HepG2 (cell line): Measurements from ENCODE around the gene EPB41. TPM values are rescaled to one million over a fixed set of nuclear protein-coding genes. Genes with fewer than 3 reads are reported as not detected.

Experiments
- ATAC-seq: fragments of 200-7000 bp; cut with Tn5 transposase; 3 replicates; pipeline ENCODE4 v1.9.1; 2020; ENCODE audit warnings: mild to moderate bottlenecking, moderate library complexity
- BruUV-seq: library from RNA; stranded (reverse); fragments of 400-500 nt; replicated peaks from 2 replicates; lab custom pipeline; 2021; lab: Mats Ljungman, UMichigan
- CTCF ChIA-PET: fragments of 300-600 bp; formaldehyde crosslinking; extraction: SDS; loops from one replicate; lab custom pipeline; 2021; ENCODE audit warnings: low total read pairs, inconsistent platforms, low intra/inter-chr PET ratio; lab: Yijun Ruan, JAX
- POLR2A ChIA-PET: fragments of 350-600 bp; sonication (Branson Sonifier 250); formaldehyde crosslinking; loops from one replicate; lab custom pipeline; 2020; ENCODE audit warnings: antibody characterized with exemption, inconsistent platforms; lab: Yijun Ruan, JAX
- DNase-seq: peaks from one replicate; pipeline ENCODE4 v3.0.0-alpha.2; 2015; ENCODE audit warnings: low spot score
- FAIRE-seq: peaks from 3 replicates; lab custom pipeline; 2011; peaks lifted over from hg19 to GRCh38; lab: Jason Lieb, UNC
- H2AFZ ChIP-seq: one replicate; pipeline ENCODE4 v1.6.1; 2011; ENCODE audit warnings: low read length, inconsistent platforms
- H3K27ac ChIP-seq: fragments of 300-600 bp; 3 replicates; pipeline ENCODE4 v1.8.0; 2011; ENCODE audit warnings: mixed run types, mild to moderate bottlenecking, mixed read lengths, low read length, inconsistent platforms; ENCODE audit not compliant: insufficient read depth; ENCODE audit errors: extremely low read length
- H3K27me3 ChIP-seq, 2 experiments: fragments of 200-600 bp in 1 of 2; 2 replicates in 1 of 2; 3 replicates in 1 of 2; pipeline versions ENCODE4 v1.6.0 to v1.8.0; 2011; ENCODE audit warnings: low read length in 2 of 2, mild to moderate bottlenecking in 2 of 2, moderate library complexity in 2 of 2, inconsistent platforms in 1 of 2; ENCODE audit not compliant: insufficient read depth in 2 of 2, control insufficient read depth in 1 of 2
- H3K36me3 ChIP-seq, 2 experiments: fragments of 200-600 bp in 1 of 2; replicated peaks in 1 of 2; 2 replicates in 1 of 2; 3 replicates in 1 of 2; pipeline versions ENCODE4 v1.5.1 to v1.8.0; 2011; ENCODE audit warnings: low read length in 2 of 2, inconsistent platforms in 1 of 2; ENCODE audit not compliant: insufficient read depth in 2 of 2, control insufficient read depth in 1 of 2
- H3K4me1 ChIP-seq: 2 replicates; pipeline ENCODE4 v1.5.1; 2012; ENCODE audit warnings: low read length, inconsistent platforms; ENCODE audit not compliant: insufficient read depth
- H3K4me2 ChIP-seq: 2 replicates; pipeline ENCODE4 v1.6.0; 2011; ENCODE audit warnings: low read depth, low read length, inconsistent platforms
- H3K4me3 ChIP-seq, 3 experiments: fragments of 200-600 bp in 1 of 3; sonication (generic), shearing (Covaris generic) in 1 of 3; replicated peaks in 1 of 3; 2 replicates each; pipeline ENCODE4 v1.5.1; 2011 to 2016; ENCODE audit warnings: low read length in 3 of 3, inconsistent platforms in 2 of 3, low read depth in 2 of 3, mild to moderate bottlenecking in 2 of 3, control low read depth in 1 of 3, mixed read lengths in 1 of 3; ENCODE audit not compliant: insufficient read depth in 1 of 3
- H3K79me2 ChIP-seq: one replicate; pipeline ENCODE4 v1.6.1; 2011; ENCODE audit warnings: low read length, inconsistent platforms; ENCODE audit not compliant: insufficient read depth
- H3K9ac ChIP-seq: 2 replicates; pipeline ENCODE4 v1.6.0; 2011; ENCODE audit warnings: mild to moderate bottlenecking, low read depth, low read length, inconsistent platforms; ENCODE audit not compliant: insufficient read depth
- H3K9me3 ChIP-seq: 2 replicates; pipeline ENCODE4 v1.5.1; 2012; ENCODE audit warnings: mild to moderate bottlenecking, low read length
- H4K20me1 ChIP-seq: 2 replicates; pipeline ENCODE4 v1.6.0; 2011; ENCODE audit warnings: inconsistent platforms, mild to moderate bottlenecking, low read length, moderate library complexity; ENCODE audit not compliant: insufficient read depth
- CENPX ChIP-seq: sonication (generic); formaldehyde crosslinking; IDR thresholded peaks from 2 replicates; pipeline ENCODE4 v1.9.0; 2021; ENCODE audit warnings: mild to moderate bottlenecking, missing genetic modification reagents, moderate library complexity
- GTF3A ChIP-seq: sonication (generic); formaldehyde crosslinking; conservative IDR thresholded peaks from 2 replicates; pipeline ENCODE4 v1.4.0; 2020; ENCODE audit warnings: mild to moderate bottlenecking, missing genetic modification reagents
- IKZF4 ChIP-seq: sonication (generic); formaldehyde crosslinking; IDR thresholded peaks from 2 replicates; pipeline ENCODE4 v1.5.1; 2020; ENCODE audit warnings: borderline replicate concordance, mild to moderate bottlenecking, low read depth, missing genetic modification reagents; ENCODE audit errors: not compliant biosample characterization
- MBD4 ChIP-seq: IDR thresholded peaks from 2 replicates; pipeline ENCODE4 v1.6.1; 2012; ENCODE audit warnings: low read length, inconsistent platforms, borderline replicate concordance
- NFE2L1 ChIP-seq: sonication (generic); formaldehyde crosslinking; IDR thresholded peaks from 2 replicates; pipeline ENCODE4 v1.4.0; 2020; ENCODE audit warnings: missing genetic modification reagents, mild to moderate bottlenecking, borderline replicate concordance
- ZC3H13 ChIP-seq: sonication (generic); formaldehyde crosslinking; IDR thresholded peaks from 2 replicates; pipeline ENCODE4 v1.8.1; 2023; ENCODE audit warnings: mild to moderate bottlenecking, missing genetic modification reagents, moderate library complexity
- ZNF263 ChIP-seq: sonication (generic); formaldehyde crosslinking; IDR thresholded peaks from 2 replicates; pipeline ENCODE4 v1.4.0; 2020; ENCODE audit warnings: missing genetic modification reagents
- ZNF781 ChIP-seq: sonication (generic); formaldehyde crosslinking; IDR thresholded peaks from 2 replicates; pipeline ENCODE4 v1.5.1; 2020; ENCODE audit warnings: borderline replicate concordance, mild to moderate bottlenecking, missing genetic modification reagents; ENCODE audit errors: not compliant biosample characterization
- WGBS: methylation state at CpG from one replicate; pipeline ENCODE4 v1.1.6; 2017; ENCODE audit warnings: low lambda C conversion rate; 5-methylcytosine and 5-hydroxymethylcytosine counted together
- in situ Hi-C: cut with HindIII; loops from 2 replicates; pipeline ENCODE4 v1.10.0; 2017; ENCODE audit warnings: low pct_unique_long_range_greater_than_20kb; ENCODE audit not compliant: extremely low pct_ligation_motif_present
- intact Hi-C: fragments of 100-400 bp; cut with micrococcal nuclease; formaldehyde crosslinking; loops from one replicate; pipeline ENCODE4 v1.10.0; 2022; ENCODE audit not compliant: unreplicated experiment
- polyA plus RNA-seq, 8 experiments: library from polyadenylated mRNA; depleted of rRNA in 3 of 8; stranded (reverse) in 7 of 8; unstranded in 1 of 8; fragments of >200 nt; fragmentation: Illumina TruSeq in 4 of 8; extraction: Trizol in 4 of 8; gene quantifications; 2 replicates each; pipeline versions ENCODE4 v1.2.1 to v1.2.3, GENCODE V29; 2011 to 2016; ENCODE audit warnings: low read depth in 4 of 8, missing spikeins in 1 of 8, mixed read lengths in 1 of 8; ENCODE audit not compliant: insufficient read depth in 1 of 8
- total RNA-seq, 5 experiments: library from RNA; depleted of rRNA; stranded (reverse); fragments of >200 nt; fragmentation: Illumina TruSeq; extraction: Trizol; gene quantifications; 2 replicates each; pipeline ENCODE4 v1.2.3, GENCODE V29; 2016; ENCODE audit warnings: low read depth in 1 of 5
- TF ChIP-seq, protein P1 (sequence below): sonication (generic); formaldehyde crosslinking; IDR thresholded peaks from 2 replicates; pipeline ENCODE4 v1.4.0; 2020; ENCODE audit warnings: missing genetic modification reagents
- TF ChIP-seq, protein P2 (sequence below): IDR thresholded peaks from 2 replicates; pipeline ENCODE4 v1.6.1; 2016; ENCODE audit warnings: low read depth, control low read depth

Gene EPB41
- total and polyA plus RNA-seq, 2 of the 13 experiments (the other 11 are each of a cell fraction or from before 2014, with no cell fraction given), result 34.5 to 46.7 TPM

DNA sequence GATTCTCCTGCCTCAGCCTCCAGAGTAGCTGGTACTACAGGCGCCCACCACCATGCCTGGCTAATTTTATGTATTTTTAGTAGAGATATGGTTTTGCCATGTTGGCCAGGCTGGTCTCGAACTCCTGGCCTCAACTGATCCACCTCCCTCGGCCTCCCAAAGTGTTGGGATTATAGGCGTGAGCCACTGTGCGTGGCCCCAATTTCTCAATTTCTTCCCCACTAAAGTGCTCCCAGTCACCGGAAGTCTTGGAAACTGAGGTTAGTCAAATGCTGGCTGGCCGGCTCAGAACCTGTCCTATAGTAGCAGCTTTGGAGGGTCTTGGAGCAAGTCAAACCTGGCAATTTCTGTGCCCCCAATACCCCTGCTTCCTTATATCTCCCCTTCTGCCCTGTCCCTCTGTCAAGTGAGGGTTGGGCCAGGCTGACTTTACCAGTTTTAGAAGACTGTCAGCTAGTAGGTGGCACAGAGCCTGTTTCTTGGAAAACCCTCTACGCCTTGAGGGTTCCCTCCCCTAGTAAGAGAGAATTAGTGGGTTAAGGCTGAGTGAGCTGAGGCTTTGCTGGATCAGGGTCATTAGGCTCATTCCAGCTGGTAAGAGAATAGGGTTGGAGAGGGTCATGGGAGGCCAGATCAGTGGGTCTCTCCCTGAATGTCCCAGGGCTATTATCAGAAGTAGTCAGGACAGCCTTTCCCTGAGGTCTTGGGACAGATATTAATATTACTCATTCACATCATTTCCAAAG, 8.3 kb upstream of the EPB41 start:
- in situ Hi-C loops (no loop called here), intact Hi-C loops (no loop called here)
- no TSS peak for BruUV-seq
- ChIA-PET CTCF (no interaction called here), POLR2A (interaction anchor here (1.5 kb wide), 1 partner anchor 8 kb away, joined by 3 read pairs; the partner anchor contains the start of gene EPB41)
- H3K79me2 ChIP-seq, result peaks cover 18% of the 10 kb centered on the region
- H2AFZ ChIP-seq, result no peak overlapping the region
- no peak overlapping the region for H3K9ac ChIP-seq
- no peak for DNase-seq
- H3K9me3 ChIP-seq, result no peaks in the 10 kb centered on the region
- no peak for FAIRE-seq
- H3K4me2 ChIP-seq, result no peak overlapping the region
- peaks cover 2% of the 10 kb centered on the region; the same call in 1 of the 2 replicates for H4K20me1 ChIP-seq
- no peak overlapping the region for H3K27ac ChIP-seq
- 97% methylated on average over 8 of the region's 8 CpGs for WGBS
- no peaks in the 10 kb centered on the region for H3K36me3 ChIP-seq
- ATAC-seq, result no peak
- no peak for TF ChIP-seq ZNF263
- no peak for TF ChIP-seq ZNF781 (CRISPR knock-in tag)
- TF ChIP-seq GTF3A, result no peak
- no peak for TF ChIP-seq CENPX
- TF ChIP-seq IKZF4 (CRISPR knock-in tag), result no peak
- TF ChIP-seq ZC3H13 (CRISPR knock-in tag), result no peak
- no peak for TF ChIP-seq NFE2L1 (CRISPR knock-in tag)
- TF ChIP-seq, protein P1, sequence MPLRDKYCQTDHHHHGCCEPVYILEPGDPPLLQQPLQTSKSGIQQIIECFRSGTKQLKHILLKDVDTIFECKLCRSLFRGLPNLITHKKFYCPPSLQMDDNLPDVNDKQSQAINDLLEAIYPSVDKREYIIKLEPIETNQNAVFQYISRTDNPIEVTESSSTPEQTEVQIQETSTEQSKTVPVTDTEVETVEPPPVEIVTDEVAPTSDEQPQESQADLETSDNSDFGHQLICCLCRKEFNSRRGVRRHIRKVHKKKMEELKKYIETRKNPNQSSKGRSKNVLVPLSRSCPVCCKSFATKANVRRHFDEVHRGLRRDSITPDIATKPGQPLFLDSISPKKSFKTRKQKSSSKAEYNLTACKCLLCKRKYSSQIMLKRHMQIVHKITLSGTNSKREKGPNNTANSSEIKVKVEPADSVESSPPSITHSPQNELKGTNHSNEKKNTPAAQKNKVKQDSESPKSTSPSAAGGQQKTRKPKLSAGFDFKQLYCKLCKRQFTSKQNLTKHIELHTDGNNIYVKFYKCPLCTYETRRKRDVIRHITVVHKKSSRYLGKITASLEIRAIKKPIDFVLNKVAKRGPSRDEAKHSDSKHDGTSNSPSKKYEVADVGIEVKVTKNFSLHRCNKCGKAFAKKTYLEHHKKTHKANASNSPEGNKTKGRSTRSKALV (CRISPR knock-in tag), result no peak
- TF ChIP-seq MBD4, result no peak
- TF ChIP-seq, protein P2, sequence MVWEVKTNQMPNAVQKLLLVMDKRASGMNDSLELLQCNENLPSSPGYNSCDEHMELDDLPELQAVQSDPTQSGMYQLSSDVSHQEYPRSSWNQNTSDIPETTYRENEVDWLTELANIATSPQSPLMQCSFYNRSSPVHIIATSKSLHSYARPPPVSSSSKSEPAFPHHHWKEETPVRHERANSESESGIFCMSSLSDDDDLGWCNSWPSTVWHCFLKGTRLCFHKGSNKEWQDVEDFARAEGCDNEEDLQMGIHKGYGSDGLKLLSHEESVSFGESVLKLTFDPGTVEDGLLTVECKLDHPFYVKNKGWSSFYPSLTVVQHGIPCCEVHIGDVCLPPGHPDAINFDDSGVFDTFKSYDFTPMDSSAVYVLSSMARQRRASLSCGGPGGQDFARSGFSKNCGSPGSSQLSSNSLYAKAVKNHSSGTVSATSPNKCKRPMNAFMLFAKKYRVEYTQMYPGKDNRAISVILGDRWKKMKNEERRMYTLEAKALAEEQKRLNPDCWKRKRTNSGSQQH, result no peak
- no peaks in the 10 kb centered on the region for H3K27me3 ChIP-seq
- H3K4me1 ChIP-seq, result no peaks in the 10 kb centered on the region
- no peak overlapping the region for H3K4me3 ChIP-seq
